Measurements from ENCODE around the gene TAS2R3. TPM values are rescaled to one million over a fixed set of nuclear protein-coding genes. Genes with fewer than 3 reads are reported as not detected.

Gene TAS2R3
- total and polyA plus RNA-seq, 2 of the 13 experiments (the other 11 are each of a cell fraction or from before 2014, with no cell fraction given): 0.74 to 1.1 TPM

DNA sequence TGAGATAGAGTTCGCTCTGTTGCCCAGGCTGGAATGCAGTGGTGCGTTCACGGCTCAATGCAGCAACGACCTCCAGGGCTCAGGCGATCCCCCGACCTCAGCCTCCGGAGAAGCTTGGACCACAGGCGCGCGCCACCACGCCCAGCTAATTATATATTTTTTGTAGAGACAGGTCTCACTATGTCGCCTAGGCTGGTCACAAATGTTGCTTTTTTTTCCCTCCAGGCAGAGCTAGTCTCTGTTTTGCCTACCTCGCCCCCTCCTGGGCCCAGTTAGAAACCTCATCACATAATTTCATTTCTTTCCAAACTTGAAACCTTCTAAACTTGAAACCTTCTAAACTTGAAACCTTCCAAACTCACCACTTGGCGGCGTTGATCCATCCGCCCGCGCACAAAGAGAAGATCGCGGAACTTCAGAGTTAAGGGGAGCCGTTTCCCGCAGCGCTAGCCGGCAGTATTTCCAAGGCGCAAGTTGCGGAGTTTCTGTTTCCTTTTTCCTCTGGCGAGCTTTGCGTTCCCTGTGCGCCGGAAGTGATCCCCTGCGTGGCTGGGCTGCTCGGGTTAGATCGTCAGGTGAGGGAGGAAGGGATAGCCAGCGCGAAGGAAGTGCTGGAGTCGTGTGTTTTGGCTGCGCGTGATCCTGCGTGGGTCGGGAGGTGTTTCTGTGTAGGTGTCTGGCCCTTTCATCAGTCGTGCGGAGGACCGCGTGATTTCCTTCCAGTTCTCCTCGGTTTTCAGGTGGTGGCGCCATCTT, 25.9 kb upstream of the TAS2R3 start, which contains the start of gene SSBP1 (continued):
- TF ChIP-seq GTF3A (CRISPR knock-in tag; conservative IDR thresholded peaks at IDR 0.05) (peak; percentile 83), ZNF556 (CRISPR knock-in tag; IDR thresholded peaks at IDR 0.05; ENCODE audit: borderline replicate concordance) (peak; percentile 98), TBX2 (CRISPR knock-in tag; IDR thresholded peaks at IDR 0.05; ENCODE audit: borderline replicate concordance) (peak; percentile 76), ZBTB7B (CRISPR knock-in tag; IDR thresholded peaks at IDR 0.05) (peak; percentile 85), ZMYM4 (CRISPR knock-in tag; IDR thresholded peaks at IDR 0.05) (peak; percentile 99), TBL1XR1 (IDR thresholded peaks at IDR 0.05; ENCODE audit: borderline replicate concordance, low read length, partially characterized antibody) (peak; percentile 83), RNF2 (conservative IDR thresholded peaks at IDR 0.05; ENCODE audit: low read depth) (no peak), TARDBP (CRISPR knock-in tag; IDR thresholded peaks at IDR 0.05) (peak; percentile 97), ZFYVE20 (CRISPR knock-in tag; IDR thresholded peaks at IDR 0.05; ENCODE audit: borderline replicate concordance, low read depth) (no peak), ZNF782 (CRISPR knock-in tag; IDR thresholded peaks at IDR 0.05; ENCODE audit: borderline replicate concordance) (peak; percentile 63; the same call in 1 of the 2 replicates), ZNF3 (CRISPR knock-in tag; IDR thresholded peaks at IDR 0.05) (no peak), ZNF749 (CRISPR knock-in tag; IDR thresholded peaks at IDR 0.05; ENCODE audit: borderline replicate concordance) (no peak), ZNF614 (CRISPR knock-in tag; IDR thresholded peaks at IDR 0.05; ENCODE audit: borderline replicate concordance) (peak; percentile 89; the same call in 1 of the 2 replicates), NAIF1 (CRISPR knock-in tag; IDR thresholded peaks at IDR 0.05; ENCODE audit: borderline replicate concordance) (peak; percentile 89), SNAPC2 (CRISPR knock-in tag; IDR thresholded peaks at IDR 0.05) (peak; percentile 90)
- TF ChIP-seq, protein P1, sequence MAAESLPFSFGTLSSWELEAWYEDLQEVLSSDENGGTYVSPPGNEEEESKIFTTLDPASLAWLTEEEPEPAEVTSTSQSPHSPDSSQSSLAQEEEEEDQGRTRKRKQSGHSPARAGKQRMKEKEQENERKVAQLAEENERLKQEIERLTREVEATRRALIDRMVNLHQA (CRISPR knock-in tag; IDR thresholded peaks at IDR 0.05): 0 out of 2 replicates have a peak, but pooled peaks have one; percentile 62
- TF ChIP-seq, protein P2, sequence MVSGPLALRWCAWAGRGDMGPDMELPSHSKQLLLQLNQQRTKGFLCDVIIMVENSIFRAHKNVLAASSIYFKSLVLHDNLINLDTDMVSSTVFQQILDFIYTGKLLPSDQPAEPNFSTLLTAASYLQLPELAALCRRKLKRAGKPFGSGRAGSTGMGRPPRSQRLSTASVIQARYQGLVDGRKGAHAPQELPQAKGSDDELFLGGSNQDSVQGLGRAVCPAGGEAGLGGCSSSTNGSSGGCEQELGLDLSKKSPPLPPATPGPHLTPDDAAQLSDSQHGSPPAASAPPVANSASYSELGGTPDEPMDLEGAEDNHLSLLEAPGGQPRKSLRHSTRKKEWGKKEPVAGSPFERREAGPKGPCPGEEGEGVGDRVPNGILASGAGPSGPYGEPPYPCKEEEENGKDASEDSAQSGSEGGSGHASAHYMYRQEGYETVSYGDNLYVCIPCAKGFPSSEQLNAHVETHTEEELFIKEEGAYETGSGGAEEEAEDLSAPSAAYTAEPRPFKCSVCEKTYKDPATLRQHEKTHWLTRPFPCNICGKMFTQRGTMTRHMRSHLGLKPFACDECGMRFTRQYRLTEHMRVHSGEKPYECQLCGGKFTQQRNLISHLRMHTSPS (CRISPR knock-in tag; IDR thresholded peaks at IDR 0.05; ENCODE audit: low read depth): no peak
- TF ChIP-seq, protein P3, sequence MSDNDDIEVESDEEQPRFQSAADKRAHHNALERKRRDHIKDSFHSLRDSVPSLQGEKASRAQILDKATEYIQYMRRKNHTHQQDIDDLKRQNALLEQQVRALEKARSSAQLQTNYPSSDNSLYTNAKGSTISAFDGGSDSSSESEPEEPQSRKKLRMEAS (IDR thresholded peaks at IDR 0.05): peak; percentile 89
- TF ChIP-seq, protein P4, sequence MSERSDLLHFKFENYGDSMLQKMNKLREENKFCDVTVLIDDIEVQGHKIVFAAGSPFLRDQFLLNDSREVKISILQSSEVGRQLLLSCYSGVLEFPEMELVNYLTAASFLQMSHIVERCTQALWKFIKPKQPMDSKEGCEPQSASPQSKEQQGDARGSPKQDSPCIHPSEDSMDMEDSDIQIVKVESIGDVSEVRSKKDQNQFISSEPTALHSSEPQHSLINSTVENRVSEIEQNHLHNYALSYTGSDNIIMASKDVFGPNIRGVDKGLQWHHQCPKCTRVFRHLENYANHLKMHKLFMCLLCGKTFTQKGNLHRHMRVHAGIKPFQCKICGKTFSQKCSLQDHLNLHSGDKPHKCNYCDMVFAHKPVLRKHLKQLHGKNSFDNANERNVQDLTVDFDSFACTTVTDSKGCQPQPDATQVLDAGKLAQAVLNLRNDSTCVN (CRISPR knock-in tag; IDR thresholded peaks at IDR 0.05; ENCODE audit: borderline replicate concordance): peak; percentile 45; the same call in 1 of the 2 replicates
- TF ChIP-seq, protein P5, sequence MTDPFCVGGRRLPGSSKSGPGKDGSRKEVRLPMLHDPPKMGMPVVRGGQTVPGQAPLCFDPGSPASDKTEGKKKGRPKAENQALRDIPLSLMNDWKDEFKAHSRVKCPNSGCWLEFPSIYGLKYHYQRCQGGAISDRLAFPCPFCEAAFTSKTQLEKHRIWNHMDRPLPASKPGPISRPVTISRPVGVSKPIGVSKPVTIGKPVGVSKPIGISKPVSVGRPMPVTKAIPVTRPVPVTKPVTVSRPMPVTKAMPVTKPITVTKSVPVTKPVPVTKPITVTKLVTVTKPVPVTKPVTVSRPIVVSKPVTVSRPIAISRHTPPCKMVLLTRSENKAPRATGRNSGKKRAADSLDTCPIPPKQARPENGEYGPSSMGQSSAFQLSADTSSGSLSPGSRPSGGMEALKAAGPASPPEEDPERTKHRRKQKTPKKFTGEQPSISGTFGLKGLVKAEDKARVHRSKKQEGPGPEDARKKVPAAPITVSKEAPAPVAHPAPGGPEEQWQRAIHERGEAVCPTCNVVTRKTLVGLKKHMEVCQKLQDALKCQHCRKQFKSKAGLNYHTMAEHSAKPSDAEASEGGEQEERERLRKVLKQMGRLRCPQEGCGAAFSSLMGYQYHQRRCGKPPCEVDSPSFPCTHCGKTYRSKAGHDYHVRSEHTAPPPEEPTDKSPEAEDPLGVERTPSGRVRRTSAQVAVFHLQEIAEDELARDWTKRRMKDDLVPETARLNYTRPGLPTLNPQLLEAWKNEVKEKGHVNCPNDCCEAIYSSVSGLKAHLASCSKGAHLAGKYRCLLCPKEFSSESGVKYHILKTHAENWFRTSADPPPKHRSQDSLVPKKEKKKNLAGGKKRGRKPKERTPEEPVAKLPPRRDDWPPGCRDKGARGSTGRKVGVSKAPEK (CRISPR knock-in tag; IDR thresholded peaks at IDR 0.05; ENCODE audit: borderline replicate concordance): peak; percentile 73; the same call in 1 of the 2 replicates
- TF ChIP-seq, protein P6, sequence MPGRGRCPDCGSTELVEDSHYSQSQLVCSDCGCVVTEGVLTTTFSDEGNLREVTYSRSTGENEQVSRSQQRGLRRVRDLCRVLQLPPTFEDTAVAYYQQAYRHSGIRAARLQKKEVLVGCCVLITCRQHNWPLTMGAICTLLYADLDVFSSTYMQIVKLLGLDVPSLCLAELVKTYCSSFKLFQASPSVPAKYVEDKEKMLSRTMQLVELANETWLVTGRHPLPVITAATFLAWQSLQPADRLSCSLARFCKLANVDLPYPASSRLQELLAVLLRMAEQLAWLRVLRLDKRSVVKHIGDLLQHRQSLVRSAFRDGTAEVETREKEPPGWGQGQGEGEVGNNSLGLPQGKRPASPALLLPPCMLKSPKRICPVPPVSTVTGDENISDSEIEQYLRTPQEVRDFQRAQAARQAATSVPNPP (CRISPR knock-in tag; IDR thresholded peaks at IDR 0.05): peak; percentile 88
